Measurements from ENCODE around the gene CDKN2B-AS1.

Gene CDKN2B-AS1

GRCh38 chr9:22120159-22120549 lies 125.6 kb downstream of the CDKN2B-AS1 start:
- CTCF ChIA-PET = interaction anchor here (0.6 to 2.0 kb wide), 8 partner anchors 10 to 307 kb away, joined by 3 to 16 read pairs (median 3); partner anchors contain the start of gene CDKN2B
- POLR2A ChIA-PET (ENCODE audit: low non-redundant PET) = interaction anchor here (0.6 kb wide), 1 partner anchor 111 kb away, joined by 3 read pairs; the partner anchor contains the start of gene CDKN2B

GRCh38 chr9:22120595-22120994 lies 126.0 kb downstream of the CDKN2B-AS1 start:
- H3K27ac ChIP-seq = no peak overlapping the region
- POLR2A ChIA-PET (ENCODE audit: low non-redundant PET) = no interaction called here
- CTCF ChIA-PET = interaction anchor here (0.6 to 2.0 kb wide), 2 partner anchors 68 to 112 kb away, joined by 3 to 16 read pairs; partner anchors contain the start of gene CDKN2B
- DNase-seq (ENCODE audit: low spot score) = no peak
- TF ChIP-seq CTCF (conservative IDR thresholded peaks at IDR 0.05; ENCODE audit: low read depth) = no peak

More at GRCh38 chr9:22120159-22120549, 125.6 kb downstream of the CDKN2B-AS1 start:
- TF ChIP-seq CTCF (conservative IDR thresholded peaks at IDR 0.05; ENCODE audit: low read depth) = no peak
- no peak overlapping the region for H3K27ac ChIP-seq
- no peak for DNase-seq (ENCODE audit: low spot score)

GRCh38 chr9:22124263-22125011 lies 129.8 kb downstream of the CDKN2B-AS1 start:
- no peak overlapping the region for H3K27ac ChIP-seq
- no peak for TF ChIP-seq CTCF (conservative IDR thresholded peaks at IDR 0.05; ENCODE audit: low read depth)
- POLR2A ChIA-PET (ENCODE audit: low non-redundant PET) = no interaction called here
- CTCF ChIA-PET = no interaction called here
- DNase-seq (ENCODE audit: low spot score) = no peak

- no peak for TF ChIP-seq CTCF (conservative IDR thresholded peaks at IDR 0.05; ENCODE audit: low read depth)
- no peak overlapping the region for H3K27ac ChIP-seq
- no peak for DNase-seq (ENCODE audit: low spot score)
- CTCF ChIA-PET = no interaction called here
- POLR2A ChIA-PET (ENCODE audit: low non-redundant PET) = no interaction called here
Measured at GRCh38 chr9:22129133-22129532, 134.5 kb downstream of the CDKN2B-AS1 start.

- TF ChIP-seq CTCF (conservative IDR thresholded peaks at IDR 0.05; ENCODE audit: low read depth) = no peak
- DNase-seq (ENCODE audit: low spot score) = no peak
- CTCF ChIA-PET = no interaction called here
- H3K27ac ChIP-seq = no peak overlapping the region
- POLR2A ChIA-PET (ENCODE audit: low non-redundant PET) = no interaction called here
Measured at GRCh38 chr9:22129633-22130032, 135.0 kb downstream of the CDKN2B-AS1 start.

- no peak for TF ChIP-seq CTCF (conservative IDR thresholded peaks at IDR 0.05; ENCODE audit: low read depth)
- ChIA-PET CTCF (interaction anchor here (0.7 kb wide), 1 partner anchor 95 kb away, joined by 9 read pairs; no protein-coding TSS in a partner anchor), POLR2A (ENCODE audit: low non-redundant PET) (no interaction called here)
- DNase-seq (ENCODE audit: low spot score) = no peak
- H3K27ac ChIP-seq = no peak overlapping the region
Measured at GRCh38 chr9:22131817-22132216, 137.2 kb downstream of the CDKN2B-AS1 start.
